ENCODE results near the gene TRIM65. TPM values are rescaled to one million over a fixed set of nuclear protein-coding genes. Genes with fewer than 3 reads are reported as not detected.

The TRIM65 gene
- total and polyA plus RNA-seq, 2 of the 13 experiments (the other 11 are each of a cell fraction or from before 2014, with no cell fraction given): 10.3 to 22.4 TPM

GRCh38 chr17:75869282-75870141 lies 27.2 kb downstream of the TRIM65 start (continued):
- TF ChIP-seq MAX (IDR thresholded peaks at IDR 0.05): peak; percentile 59
- 0 out of 2 replicates have a peak, but pooled peaks have one; percentile 70 for TF ChIP-seq ZNF224 (CRISPR knock-in tag; IDR thresholded peaks at IDR 0.05)
- TF ChIP-seq EP300 (IDR thresholded peaks at IDR 0.05; ENCODE audit: low read depth in 2 of 2, low read length in 2 of 2): peak; percentile 81 to 82; a peak in 3 of 4 replicates
- TF ChIP-seq EP300 (CRISPR knock-in tag; IDR thresholded peaks at IDR 0.05; ENCODE audit: borderline replicate concordance): peak; percentile 75; the same call in 1 of the 2 replicates
- 0 out of 2 replicates have a peak, but pooled peaks have one; percentile 49 for TF ChIP-seq EED (CRISPR knock-in tag; IDR thresholded peaks at IDR 0.05)
- TF ChIP-seq ZNF10 (CRISPR knock-in tag; IDR thresholded peaks at IDR 0.05; ENCODE audit: borderline replicate concordance, low read depth): no peak
- TF ChIP-seq ZMYM4 (CRISPR knock-in tag; IDR thresholded peaks at IDR 0.05): peak; percentile 49
- peak; percentile 50 for TF ChIP-seq ZNF317 (CRISPR knock-in tag; IDR thresholded peaks at IDR 0.05)
- no peak for TF ChIP-seq E2F1 (CRISPR knock-in tag; IDR thresholded peaks at IDR 0.05)
- no peak for TF ChIP-seq RORA (CRISPR knock-in tag; IDR thresholded peaks at IDR 0.05)
- TF ChIP-seq BCL6 (CRISPR knock-in tag; IDR thresholded peaks at IDR 0.05): peak; percentile 69
- TF ChIP-seq ZNF383 (CRISPR knock-in tag; IDR thresholded peaks at IDR 0.05; ENCODE audit: borderline replicate concordance): 0 out of 2 replicates have a peak, but pooled peaks have one; percentile 73
- peak; percentile 87 for TF ChIP-seq ZNF230 (CRISPR knock-in tag; IDR thresholded peaks at IDR 0.05)
- TF ChIP-seq ZBTB25 (CRISPR knock-in tag; IDR thresholded peaks at IDR 0.05): peak; percentile 39; the same call in 1 of the 2 replicates
- TF ChIP-seq BCLAF1 (IDR thresholded peaks at IDR 0.05): no peak
- peak; percentile 29 for TF ChIP-seq PHF5A (CRISPR knock-in tag; IDR thresholded peaks at IDR 0.05; ENCODE audit: low read depth, unreplicated experiment)
- TF ChIP-seq NFYC (CRISPR knock-in tag; IDR thresholded peaks at IDR 0.05): 0 out of 2 replicates have a peak, but pooled peaks have one; percentile 35
- TF ChIP-seq ZNF510 (CRISPR knock-in tag; IDR thresholded peaks at IDR 0.05; ENCODE audit: low read depth): 0 out of 2 replicates have a peak, but pooled peaks have one; percentile 23
- no peak for TF ChIP-seq ZBTB44 (CRISPR knock-in tag; IDR thresholded peaks at IDR 0.05)
- TF ChIP-seq PCBP2 (optimal IDR thresholded peaks at IDR 0.05; ENCODE audit: low read depth, low read length, poor library complexity, severe bottlenecking): peak; percentile 63
- peak; percentile 97 for TF ChIP-seq FOXA3 (CRISPR knock-in tag; IDR thresholded peaks at IDR 0.05)
- no peak for TF ChIP-seq ZNF547 (CRISPR knock-in tag; IDR thresholded peaks at IDR 0.05)

All from HepG2 (cell line).